Hippocampal formation (tissue), 2 donors: ENCODE data around the gene MRPL54.
A peak's percentile ranks its signal among the peaks of the same experiment; 100 is the strongest.

Experiments
- DNase-seq, 2 donors: peaks; one replicate each; lab custom pipeline; 2025; lab: John Stamatoyannopoulos, UW

MRPL54 gene

GRCh38 chr19:3762501-3763459, at the start of gene MRPL54:
Gene MRPL54 (plus strand): TSS chr19:3762682. CDS start chr19:3762701, 19 bp downstream.
- peak; percentile 96 to 99 for DNase-seq

DNA sequence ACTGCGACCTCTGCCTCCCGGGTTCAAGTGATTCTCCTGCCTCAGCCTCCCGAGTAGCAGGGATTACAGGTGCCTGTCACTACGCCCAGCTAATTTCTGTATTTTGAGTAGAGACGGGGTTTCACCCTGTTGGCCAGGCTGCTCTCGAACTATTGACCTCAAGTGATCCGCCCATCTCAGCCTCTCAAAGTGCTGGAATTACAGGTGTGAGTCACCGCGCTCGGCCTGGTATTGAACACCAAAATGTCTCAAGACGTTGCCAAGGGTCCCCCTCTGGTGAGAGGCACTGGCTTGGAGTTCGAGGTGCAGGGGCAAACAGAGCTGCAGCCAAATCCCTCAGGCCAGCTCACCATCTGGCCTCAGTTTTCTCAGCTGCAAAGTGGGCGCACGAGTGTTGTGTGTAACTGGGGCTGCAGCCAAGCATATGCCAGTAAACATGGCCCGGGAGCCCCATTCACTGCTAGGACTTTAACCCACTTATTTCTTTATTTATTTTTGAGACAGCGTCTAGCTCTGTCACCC, 46.3 kb upstream of the MRPL54 start:
- DNase-seq, result no peak

GRCh38 chr19:3719868-3720267, 42.6 kb upstream of the MRPL54 start:
- no peak for DNase-seq

GRCh38 chr19:3720349-3720917, 42.0 kb upstream of the MRPL54 start:
- DNase-seq, result no peak

DNA sequence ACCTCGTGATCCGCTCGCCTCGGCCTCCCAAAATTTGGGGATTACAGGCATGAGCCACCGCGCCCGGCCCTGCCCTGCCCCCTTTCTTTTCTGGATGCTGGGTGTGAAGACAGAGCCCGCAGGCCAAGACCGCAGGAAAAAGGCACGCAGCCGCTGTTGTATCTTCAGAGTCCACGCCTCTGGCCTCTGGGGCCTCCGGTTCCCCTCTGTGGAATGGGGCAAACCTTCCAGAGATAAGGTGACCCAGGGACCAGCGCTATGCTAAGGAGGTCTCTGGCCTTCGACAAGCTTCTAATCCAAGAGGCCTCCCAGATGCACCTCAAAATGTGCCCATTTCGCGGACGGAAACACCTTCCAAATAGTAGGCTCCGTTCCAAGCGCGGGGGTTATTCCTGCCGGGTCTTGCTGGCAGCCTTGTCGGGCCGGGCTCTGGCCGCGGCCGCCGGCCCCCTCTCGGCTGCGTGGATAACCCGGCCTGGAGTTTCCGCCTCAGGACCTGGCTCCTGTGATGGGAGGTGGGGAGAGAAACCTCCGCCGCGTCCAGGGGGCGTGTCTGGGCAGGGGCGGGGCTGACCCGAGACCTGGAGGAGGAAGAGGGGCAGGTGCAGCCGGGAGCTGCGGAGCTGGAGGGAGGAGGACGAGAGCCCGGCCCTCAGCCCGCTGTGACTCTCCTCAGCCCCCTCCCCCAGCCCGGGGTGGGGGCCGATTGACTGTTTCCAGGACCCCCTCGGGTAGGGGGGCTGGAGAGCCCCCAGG, 41.2 kb upstream of the MRPL54 start:
- DNase-seq, result no peak

GRCh38 chr19:3721887-3722442, 40.5 kb upstream of the MRPL54 start:
- no peak for DNase-seq

- DNase-seq, result no peak
These were observed 39.9 kb upstream of the MRPL54 start for GRCh38 chr19:3722443-3723109.

DNA sequence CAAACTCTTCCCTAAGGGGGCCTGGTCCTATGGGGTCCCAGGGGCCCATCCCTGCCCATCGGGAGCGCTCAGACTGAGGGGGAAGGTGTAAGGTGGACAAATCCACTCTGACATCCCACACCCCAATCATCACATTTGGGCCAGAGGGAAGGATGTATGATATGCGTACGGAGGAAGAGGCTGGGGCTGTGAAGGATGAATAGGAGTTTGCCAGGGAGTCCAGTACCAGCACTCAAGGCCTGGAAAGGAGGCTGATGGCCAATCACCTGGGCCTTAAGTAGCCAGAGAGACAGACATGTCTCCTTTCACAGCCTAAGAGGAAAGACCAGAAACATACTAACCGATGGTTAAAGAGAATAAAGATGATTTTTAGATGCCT, 39.4 kb upstream of the MRPL54 start:
- DNase-seq, result no peak

DNA sequence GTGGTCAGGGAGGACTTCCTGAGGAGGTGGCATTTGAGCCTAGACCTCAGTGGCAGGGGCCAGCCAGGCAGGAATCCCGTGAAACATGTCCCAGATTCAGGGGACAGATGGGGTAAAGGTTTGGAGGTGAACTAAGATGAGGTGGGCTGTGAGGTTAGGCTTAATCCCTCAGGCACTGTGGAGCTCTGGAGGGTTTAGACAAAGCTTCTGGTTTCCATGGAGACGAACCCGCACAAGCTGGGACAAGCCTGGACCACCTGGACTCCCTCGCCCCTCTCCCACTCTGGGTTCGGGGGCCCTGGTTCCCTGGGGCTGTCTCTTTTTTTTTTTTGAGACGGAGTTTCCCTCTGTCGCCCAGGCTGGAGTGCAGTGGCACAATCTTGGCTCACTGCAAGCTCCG, 38.6 kb upstream of the MRPL54 start:
- DNase-seq, result no peak

- no peak for DNase-seq
These were observed 37.4 kb upstream of the MRPL54 start for GRCh38 chr19:3725121-3725520.

GRCh38 chr19:3725640-3726310, 36.7 kb upstream of the MRPL54 start:
- no peak for DNase-seq

DNA sequence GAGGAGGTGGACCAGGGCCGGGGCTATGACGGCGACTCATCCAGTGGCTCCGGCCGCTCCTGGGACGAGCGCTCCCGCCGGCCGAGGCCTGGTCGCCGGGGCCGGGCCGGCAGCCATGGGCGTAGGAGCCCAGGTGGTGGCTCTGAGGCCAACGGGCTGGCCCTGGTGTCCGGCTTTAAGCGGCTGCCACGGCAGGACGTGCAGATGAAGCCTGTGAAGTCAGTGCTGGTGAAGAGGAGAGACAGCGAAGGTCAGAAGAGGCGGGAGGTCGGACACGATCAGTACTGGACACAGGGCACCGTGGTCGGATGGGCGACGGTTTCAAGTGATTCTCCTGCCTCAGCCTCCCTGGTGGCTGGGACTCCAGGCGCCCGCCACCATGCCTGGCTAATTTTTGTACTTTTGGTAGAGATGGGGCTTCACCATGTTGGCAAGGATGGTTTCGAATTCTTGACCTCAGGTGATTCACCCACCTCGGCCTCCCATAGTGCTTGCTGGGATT, 32.0 kb upstream of the MRPL54 start:
- DNase-seq, result no peak

- DNase-seq, result no peak
These were observed 30.4 kb upstream of the MRPL54 start for GRCh38 chr19:3732108-3732507.

GRCh38 chr19:3733549-3734309, 28.8 kb upstream of the MRPL54 start:
- DNase-seq, result no peak

DNA sequence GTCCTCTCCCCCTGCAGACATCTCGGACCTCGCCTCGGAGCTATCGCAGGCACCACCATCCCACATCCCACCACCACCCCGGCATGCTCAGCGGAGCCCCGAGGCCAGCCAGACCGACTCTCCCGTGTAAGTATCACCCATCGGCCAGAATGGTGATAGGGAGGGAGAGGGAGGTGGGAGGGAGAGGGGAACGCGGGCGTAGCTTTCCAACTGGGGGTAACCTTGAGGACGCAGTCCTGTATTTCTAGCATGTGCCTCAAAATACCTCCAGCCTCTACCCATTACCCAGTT, 28.2 kb upstream of the MRPL54 start:
- DNase-seq, result no peak

- no peak for DNase-seq
These were observed 26.3 kb upstream of the MRPL54 start for GRCh38 chr19:3736106-3736724.

GRCh38 chr19:3737487-3738205, 24.8 kb upstream of the MRPL54 start:
- DNase-seq, result no peak

- no peak for DNase-seq
These were observed 23.8 kb upstream of the MRPL54 start for GRCh38 chr19:3738477-3739220.
